Choroid plexus epithelial cell (primary cell): ENCODE data around the gene MOCS1.
A peak's percentile ranks its signal among the peaks of the same experiment; 100 is the strongest.
"Not testable (repeated sequence)": the region's sequence is repeated elsewhere in the genome, so short reads cannot be mapped to it uniquely, and the experiment has no call there.

Source experiments
- DNase-seq: peaks from one replicate; pipeline ENCODE4 v3.0.0-alpha.2; 2010; ENCODE audit warnings: low read depth
- H3K4me3 ChIP-seq: 2 replicates; pipeline ENCODE4 v1.5.1; 2011; ENCODE audit warnings: low read depth, mild to moderate bottlenecking, control low read depth, low read length, moderate library complexity
- CTCF ChIP-seq: conservative IDR thresholded peaks from 2 replicates; pipeline ENCODE4 v1.5.1; 2011; ENCODE audit warnings: low read depth, mild to moderate bottlenecking, control low read depth, inconsistent platforms, low read length, moderate library complexity

The MOCS1 gene

DNA sequence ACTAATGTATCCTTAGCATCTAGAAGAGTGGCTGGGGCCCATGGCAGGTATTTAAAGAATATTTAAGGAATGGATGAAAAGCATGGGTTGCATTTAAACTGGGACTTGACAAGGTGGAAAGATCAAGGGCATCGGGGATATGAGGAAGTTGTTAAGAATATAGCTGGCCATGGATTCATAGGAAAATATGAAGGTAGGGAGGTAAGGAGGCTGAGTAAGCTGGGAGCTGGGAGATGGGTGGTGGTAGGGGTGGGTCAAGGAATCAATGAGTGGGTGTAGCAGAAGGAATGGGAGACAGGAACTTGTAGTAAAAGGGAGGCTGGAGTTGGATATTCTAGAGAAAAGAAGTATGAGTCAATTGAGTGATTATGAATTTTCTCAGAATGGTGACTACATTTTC, 44.0 kb upstream of the MOCS1 start:
- DNase-seq, result no peak
- H3K4me3 ChIP-seq, result no peak overlapping the region
- TF ChIP-seq CTCF, result no peak

- DNase-seq, result no peak
- H3K4me3 ChIP-seq, result no peak overlapping the region
- no peak for TF ChIP-seq CTCF
These were observed 39.4 kb upstream of the MOCS1 start for GRCh38 chr6:39973661-39974060.

DNA sequence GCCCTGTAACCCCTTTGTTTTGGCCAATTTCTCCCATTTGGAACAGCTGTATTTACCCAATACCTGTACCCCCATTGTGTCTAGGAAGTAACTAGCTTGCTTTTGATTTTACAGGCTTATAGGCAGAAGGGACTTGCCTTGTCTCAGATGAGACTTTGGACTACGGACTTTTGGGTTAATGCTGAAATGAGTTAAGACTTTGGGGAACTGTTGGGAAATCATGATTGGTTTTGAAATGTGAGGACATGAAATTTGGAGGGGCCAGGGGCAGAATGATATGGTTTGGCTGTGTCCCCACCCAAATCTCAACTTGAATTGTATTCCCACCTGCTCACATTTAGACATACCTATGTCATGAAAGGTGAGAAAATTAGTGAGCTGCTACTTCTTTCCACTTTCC, 38.5 kb upstream of the MOCS1 start:
- not testable (repeated sequence) for H3K4me3 ChIP-seq, DNase-seq

- DNase-seq, H3K4me3 ChIP-seq: not testable (repeated sequence)
These were observed 36.9 kb upstream of the MOCS1 start for GRCh38 chr6:39971131-39971530.

- TF ChIP-seq CTCF, result no peak
- H3K4me3 ChIP-seq, result no peak overlapping the region
- DNase-seq, result no peak
These were observed 31.5 kb upstream of the MOCS1 start for GRCh38 chr6:39965751-39966150.

- H3K4me3 ChIP-seq, result no peak overlapping the region
- DNase-seq, result no peak
- TF ChIP-seq CTCF, result no peak
These were observed 30.3 kb upstream of the MOCS1 start for GRCh38 chr6:39964530-39964929.

- DNase-seq, result no peak
- no peak for TF ChIP-seq CTCF
- H3K4me3 ChIP-seq, result no peak overlapping the region
These were observed 29.8 kb upstream of the MOCS1 start for GRCh38 chr6:39964094-39964493.

- TF ChIP-seq CTCF, result no peak
- H3K4me3 ChIP-seq, result no peak overlapping the region
- peak; percentile 72 for DNase-seq
These were observed 28.6 kb upstream of the MOCS1 start for GRCh38 chr6:39962831-39963230.
